PFSK-1 (cell line): ENCODE data around the gene ARFGAP3.

Experiments
- FOXP2 ChIP-seq: optimal IDR thresholded peaks from 2 replicates; pipeline ENCODE3; 2011; ENCODE audit warnings: borderline replicate concordance, control low read depth, inconsistent platforms; ENCODE audit not compliant: insufficient read depth; ENCODE audit errors: extremely low read length, extremely low read depth
- POLR2AphosphoS5 ChIP-seq: IDR thresholded peaks from 2 replicates; pipeline ENCODE4 v1.6.1; 2012; ENCODE audit warnings: low read depth, mild to moderate bottlenecking, control low read depth, low read length, moderate library complexity
- SIN3A ChIP-seq: IDR thresholded peaks from 2 replicates; pipeline ENCODE4 v1.6.1; 2012; ENCODE audit warnings: mild to moderate bottlenecking, low read length, moderate library complexity, borderline replicate concordance; ENCODE audit not compliant: insufficient read depth
- TAF1 ChIP-seq: IDR thresholded peaks from 2 replicates; pipeline ENCODE4 v1.6.1; 2012; ENCODE audit warnings: low read length, control low read depth, borderline replicate concordance; ENCODE audit not compliant: insufficient read depth
- TF ChIP-seq, protein P1 (sequence below), 2 experiments: IDR thresholded peaks; 2 replicates each; pipeline versions ENCODE4 v1.6.1 to v1.8.0; 2011 to 2012; ENCODE audit warnings: low read depth in 2 of 2, low read length in 2 of 2, control low read depth in 1 of 2, inconsistent platforms in 1 of 2, mild to moderate bottlenecking in 1 of 2, moderate library complexity in 1 of 2; ENCODE audit not compliant: insufficient read depth in 1 of 2

ARFGAP3 gene

DNA sequence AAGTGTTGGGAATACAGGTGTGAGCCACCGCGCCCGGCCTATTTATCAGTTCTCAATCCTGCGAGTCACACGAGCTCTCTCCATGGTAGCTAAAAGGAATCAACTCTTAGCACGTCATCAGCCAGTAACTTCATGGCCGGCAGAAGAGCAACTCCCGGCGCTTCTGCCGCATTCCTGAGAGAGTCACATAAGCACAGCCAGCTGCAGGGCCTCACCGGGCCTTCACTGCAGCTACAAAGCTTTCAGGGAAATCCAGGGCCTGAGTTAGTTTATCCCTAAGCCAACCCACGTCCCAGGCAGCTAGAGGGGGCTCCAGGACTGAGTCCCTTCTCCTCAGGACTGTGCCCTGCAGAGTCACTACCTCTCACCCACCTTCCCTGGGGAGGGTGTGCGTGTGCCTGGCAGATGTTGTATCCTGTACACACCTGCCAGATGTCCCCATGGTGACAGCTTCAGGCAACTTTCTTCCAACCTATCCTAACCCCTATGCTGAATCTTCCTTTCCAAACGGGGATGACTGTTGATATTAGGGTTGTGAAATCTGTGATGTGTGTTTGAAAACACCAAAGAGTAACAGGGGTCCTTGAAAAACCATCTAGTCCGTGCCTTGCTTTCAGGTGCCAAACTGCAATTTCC, 45.9 kb upstream of the ARFGAP3 start:
- TF ChIP-seq POLR2AphosphoS5 (no peak), FOXP2 (no peak), SIN3A (no peak), TAF1 (no peak)
- TF ChIP-seq, protein P1, sequence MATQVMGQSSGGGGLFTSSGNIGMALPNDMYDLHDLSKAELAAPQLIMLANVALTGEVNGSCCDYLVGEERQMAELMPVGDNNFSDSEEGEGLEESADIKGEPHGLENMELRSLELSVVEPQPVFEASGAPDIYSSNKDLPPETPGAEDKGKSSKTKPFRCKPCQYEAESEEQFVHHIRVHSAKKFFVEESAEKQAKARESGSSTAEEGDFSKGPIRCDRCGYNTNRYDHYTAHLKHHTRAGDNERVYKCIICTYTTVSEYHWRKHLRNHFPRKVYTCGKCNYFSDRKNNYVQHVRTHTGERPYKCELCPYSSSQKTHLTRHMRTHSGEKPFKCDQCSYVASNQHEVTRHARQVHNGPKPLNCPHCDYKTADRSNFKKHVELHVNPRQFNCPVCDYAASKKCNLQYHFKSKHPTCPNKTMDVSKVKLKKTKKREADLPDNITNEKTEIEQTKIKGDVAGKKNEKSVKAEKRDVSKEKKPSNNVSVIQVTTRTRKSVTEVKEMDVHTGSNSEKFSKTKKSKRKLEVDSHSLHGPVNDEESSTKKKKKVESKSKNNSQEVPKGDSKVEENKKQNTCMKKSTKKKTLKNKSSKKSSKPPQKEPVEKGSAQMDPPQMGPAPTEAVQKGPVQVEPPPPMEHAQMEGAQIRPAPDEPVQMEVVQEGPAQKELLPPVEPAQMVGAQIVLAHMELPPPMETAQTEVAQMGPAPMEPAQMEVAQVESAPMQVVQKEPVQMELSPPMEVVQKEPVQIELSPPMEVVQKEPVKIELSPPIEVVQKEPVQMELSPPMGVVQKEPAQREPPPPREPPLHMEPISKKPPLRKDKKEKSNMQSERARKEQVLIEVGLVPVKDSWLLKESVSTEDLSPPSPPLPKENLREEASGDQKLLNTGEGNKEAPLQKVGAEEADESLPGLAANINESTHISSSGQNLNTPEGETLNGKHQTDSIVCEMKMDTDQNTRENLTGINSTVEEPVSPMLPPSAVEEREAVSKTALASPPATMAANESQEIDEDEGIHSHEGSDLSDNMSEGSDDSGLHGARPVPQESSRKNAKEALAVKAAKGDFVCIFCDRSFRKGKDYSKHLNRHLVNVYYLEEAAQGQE (IDR thresholded peaks at IDR 0.05; ENCODE audit: insufficient read depth in 1 of 2, low read depth in 2 of 2, low read length in 2 of 2), result no peak

DNA sequence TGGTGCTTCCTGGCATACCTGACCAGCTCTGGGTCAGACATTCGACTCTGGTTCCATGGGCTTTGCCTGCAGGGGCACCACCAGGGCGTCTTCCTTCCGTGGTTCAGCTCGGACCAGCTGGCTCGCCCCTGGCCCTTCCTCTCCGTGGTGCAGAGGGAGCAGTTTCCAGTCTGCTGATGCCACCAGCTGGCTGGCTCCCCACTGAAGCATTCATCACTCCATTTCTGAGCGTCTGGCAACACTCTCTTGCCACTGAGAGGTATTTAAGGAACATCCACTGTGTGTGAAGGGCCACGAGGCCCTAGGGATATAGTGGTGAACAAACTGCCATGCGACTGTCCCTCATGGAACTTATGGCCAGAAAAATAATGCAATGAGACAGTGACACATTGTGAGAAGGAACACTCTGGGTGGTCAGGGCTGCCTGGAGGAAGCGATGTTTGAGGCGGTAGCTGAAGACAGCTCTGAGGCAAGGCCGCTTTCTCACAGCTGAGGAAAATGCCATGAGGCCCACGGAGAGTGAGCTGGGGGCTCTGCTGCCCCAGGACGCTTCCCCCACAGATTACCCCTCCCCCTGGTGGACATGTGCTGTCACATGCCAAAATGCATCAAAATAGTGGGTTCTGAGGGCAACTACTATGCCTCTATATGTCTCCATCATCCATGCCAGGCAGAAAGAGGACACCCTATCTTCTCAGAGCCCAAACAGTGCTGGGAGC, 44.9 kb upstream of the ARFGAP3 start:
- TF ChIP-seq POLR2AphosphoS5 (no peak), TAF1 (no peak), SIN3A (no peak), FOXP2 (no peak)
- TF ChIP-seq, protein P1 (IDR thresholded peaks at IDR 0.05; ENCODE audit: insufficient read depth in 1 of 2, low read depth in 2 of 2, low read length in 2 of 2), result no peak

DNA sequence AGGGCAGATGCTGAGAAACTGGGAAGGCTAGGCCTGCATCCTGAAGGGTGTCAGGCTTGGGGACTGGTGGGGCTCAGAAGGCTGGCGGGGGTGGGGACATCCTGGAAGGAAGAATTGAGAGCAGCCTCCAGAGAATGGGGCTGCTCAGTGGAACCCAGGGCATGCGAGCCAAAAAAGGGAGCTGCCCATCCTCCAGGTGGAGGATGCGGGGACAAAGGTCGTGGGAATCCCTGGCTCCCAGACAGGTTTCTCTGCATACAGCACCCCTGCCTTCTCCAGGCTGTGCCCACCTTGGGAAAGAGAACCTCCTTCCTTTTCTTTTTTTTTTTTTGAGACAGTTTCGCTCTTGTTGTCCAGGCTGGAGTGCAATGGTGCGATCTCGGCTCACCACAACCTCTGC, 40.9 kb upstream of the ARFGAP3 start:
- TF ChIP-seq TAF1 (no peak), FOXP2 (no peak), POLR2AphosphoS5 (no peak), SIN3A (no peak)
- TF ChIP-seq, protein P1 (IDR thresholded peaks at IDR 0.05; ENCODE audit: insufficient read depth in 1 of 2, low read depth in 2 of 2, low read length in 2 of 2), result no peak

DNA sequence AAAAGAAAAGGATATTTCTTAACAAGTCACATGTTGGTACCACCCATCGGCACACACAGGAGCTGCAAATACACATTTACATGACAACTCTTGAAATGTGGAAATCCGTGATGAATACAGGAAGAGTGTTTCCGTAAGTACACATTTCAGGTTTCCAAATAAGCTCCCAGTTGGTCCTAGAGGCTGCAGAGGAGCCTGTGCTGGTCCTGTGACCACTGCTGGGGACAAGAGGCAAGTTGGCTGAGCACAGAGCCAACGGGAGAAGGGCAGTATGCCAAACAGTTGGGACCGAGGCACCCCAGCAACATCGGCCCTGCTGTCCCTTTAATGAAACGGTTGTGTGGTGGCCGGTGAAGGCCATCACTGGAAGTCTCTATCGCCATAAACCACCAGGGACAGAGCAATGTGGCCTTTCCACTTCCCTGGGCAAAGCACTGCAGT, 38.5 kb upstream of the ARFGAP3 start:
- no peak for TF ChIP-seq SIN3A
- TF ChIP-seq TAF1, result no peak
- TF ChIP-seq, protein P1 (IDR thresholded peaks at IDR 0.05; ENCODE audit: insufficient read depth in 1 of 2, low read depth in 2 of 2, low read length in 2 of 2), result no peak
- no peak for TF ChIP-seq FOXP2
- TF ChIP-seq POLR2AphosphoS5, result no peak
